Measurements from ENCODE around the gene RHBDL3.

RHBDL3 gene

GRCh38 chr17:32357615-32358014 is 92.0 kb downstream of the RHBDL3 start:
- no peak for DNase-seq (ENCODE audit: low read depth)

- DNase-seq (ENCODE audit: low read depth): no peak
Observed at GRCh38 chr17:32361270-32361669, 95.6 kb downstream of the RHBDL3 start.

- no peak for DNase-seq (ENCODE audit: low read depth)
Observed at GRCh38 chr17:32370426-32370825, 104.8 kb downstream of the RHBDL3 start.

All from HS-27A (cell line).